ENCODE data around the gene AGPS.
"Not testable (repeated sequence)": the region's sequence is repeated elsewhere in the genome, so short reads cannot be mapped to it uniquely, and the experiment has no call there.

The AGPS gene

GRCh38 chr2:177431111-177431725, 38.6 kb downstream of the AGPS start:
- Histone ChIP-seq H3K36me3 (ENCODE audit: control insufficient read depth in 1 of 2, insufficient read depth in 2 of 2, low read length in 2 of 2) (peaks cover 5 to 13% of the 10 kb centered on the region in 2 donors), H3K9me3 (ENCODE audit: control insufficient read depth in 1 of 2, low read length in 2 of 2) (peaks cover 20 to 36% of the 10 kb centered on the region in 2 donors)
- not testable (repeated sequence) for H3K4me1 ChIP-seq (ENCODE audit: control insufficient read depth in 1 of 2, insufficient read depth in 2 of 2, low read length in 2 of 2); H3K27ac ChIP-seq (ENCODE audit: low read depth, low read length); H3K4me3 ChIP-seq (ENCODE audit: low read depth in 1 of 2, low read length in 2 of 2); H3K27me3 ChIP-seq (ENCODE audit: control insufficient read depth in 1 of 2, insufficient read depth in 2 of 2, low read length in 2 of 2); H3K9ac ChIP-seq (ENCODE audit: low read depth in 1 of 2, low read length in 2 of 2)

GRCh38 chr2:177432703-177433102, 40.1 kb downstream of the AGPS start:
- H3K4me1 ChIP-seq (ENCODE audit: control insufficient read depth in 1 of 2, insufficient read depth in 2 of 2, low read length in 2 of 2) = no peaks in the 10 kb centered on the region
- H3K27me3 ChIP-seq (ENCODE audit: control insufficient read depth in 1 of 2, insufficient read depth in 2 of 2, low read length in 2 of 2) = no peaks in the 10 kb centered on the region
- H3K36me3 ChIP-seq (ENCODE audit: control insufficient read depth in 1 of 2, insufficient read depth in 2 of 2, low read length in 2 of 2) = peaks cover 5 to 13% of the 10 kb centered on the region in 2 donors
- H3K4me3 ChIP-seq (ENCODE audit: low read depth in 1 of 2, low read length in 2 of 2) = no peak overlapping the region
- no peak overlapping the region for H3K27ac ChIP-seq (ENCODE audit: low read depth, low read length)
- H3K9me3 ChIP-seq (ENCODE audit: control insufficient read depth in 1 of 2, low read length in 2 of 2) = peaks cover 16 to 28% of the 10 kb centered on the region in 2 donors
- H3K9ac ChIP-seq (ENCODE audit: low read depth in 1 of 2, low read length in 2 of 2) = no peak overlapping the region

- H3K36me3 ChIP-seq (ENCODE audit: control insufficient read depth in 1 of 2, insufficient read depth in 2 of 2, low read length in 2 of 2) = peaks cover 7 to 13% of the 10 kb centered on the region in 2 donors
- H3K4me1 ChIP-seq (ENCODE audit: control insufficient read depth in 1 of 2, insufficient read depth in 2 of 2, low read length in 2 of 2) = no peaks in the 10 kb centered on the region
- no peak overlapping the region for H3K27ac ChIP-seq (ENCODE audit: low read depth, low read length)
- no peak overlapping the region for H3K4me3 ChIP-seq (ENCODE audit: low read depth in 1 of 2, low read length in 2 of 2)
- no peaks in the 10 kb centered on the region for H3K27me3 ChIP-seq (ENCODE audit: control insufficient read depth in 1 of 2, insufficient read depth in 2 of 2, low read length in 2 of 2)
- H3K9me3 ChIP-seq (ENCODE audit: control insufficient read depth in 1 of 2, low read length in 2 of 2) = peaks cover 16 to 28% of the 10 kb centered on the region in 2 donors
- H3K9ac ChIP-seq (ENCODE audit: low read depth in 1 of 2, low read length in 2 of 2) = no peak overlapping the region
Observed at GRCh38 chr2:177433402-177433801, 40.8 kb downstream of the AGPS start.

- Histone ChIP-seq H3K36me3 (ENCODE audit: control insufficient read depth in 1 of 2, insufficient read depth in 2 of 2, low read length in 2 of 2) (peaks cover 7 to 13% of the 10 kb centered on the region in 2 donors), H3K9me3 (ENCODE audit: control insufficient read depth in 1 of 2, low read length in 2 of 2) (peaks cover 16 to 28% of the 10 kb centered on the region in 2 donors), H3K4me3 (ENCODE audit: low read depth in 1 of 2, low read length in 2 of 2) (no peak overlapping the region), H3K27me3 (ENCODE audit: control insufficient read depth in 1 of 2, insufficient read depth in 2 of 2, low read length in 2 of 2) (no peaks in the 10 kb centered on the region), H3K4me1 (ENCODE audit: control insufficient read depth in 1 of 2, insufficient read depth in 2 of 2, low read length in 2 of 2) (no peaks in the 10 kb centered on the region), H3K9ac (ENCODE audit: low read depth in 1 of 2, low read length in 2 of 2) (no peak overlapping the region), H3K27ac (ENCODE audit: low read depth, low read length) (no peak overlapping the region)
Observed at GRCh38 chr2:177434475-177434874, 41.9 kb downstream of the AGPS start.

- no peaks in the 10 kb centered on the region for H3K27me3 ChIP-seq (ENCODE audit: control insufficient read depth in 1 of 2, insufficient read depth in 2 of 2, low read length in 2 of 2)
- peaks cover 8 to 22% of the 10 kb centered on the region in 2 donors for H3K36me3 ChIP-seq (ENCODE audit: control insufficient read depth in 1 of 2, insufficient read depth in 2 of 2, low read length in 2 of 2)
- peaks cover 4% of the 10 kb centered on the region in 2 donors for H3K9me3 ChIP-seq (ENCODE audit: control insufficient read depth in 1 of 2, low read length in 2 of 2)
- no peak overlapping the region for H3K9ac ChIP-seq (ENCODE audit: low read depth in 1 of 2, low read length in 2 of 2)
- H3K27ac ChIP-seq (ENCODE audit: low read depth, low read length) = no peak overlapping the region
- no peaks in the 10 kb centered on the region for H3K4me1 ChIP-seq (ENCODE audit: control insufficient read depth in 1 of 2, insufficient read depth in 2 of 2, low read length in 2 of 2)
- no peak overlapping the region for H3K4me3 ChIP-seq (ENCODE audit: low read depth in 1 of 2, low read length in 2 of 2)
Observed at GRCh38 chr2:177445200-177445599, 52.6 kb downstream of the AGPS start.

- no peaks in the 10 kb centered on the region for H3K27me3 ChIP-seq (ENCODE audit: control insufficient read depth in 1 of 2, insufficient read depth in 2 of 2, low read length in 2 of 2)
- peaks cover 8 to 22% of the 10 kb centered on the region in 2 donors for H3K36me3 ChIP-seq (ENCODE audit: control insufficient read depth in 1 of 2, insufficient read depth in 2 of 2, low read length in 2 of 2)
- no peaks in the 10 kb centered on the region for H3K4me1 ChIP-seq (ENCODE audit: control insufficient read depth in 1 of 2, insufficient read depth in 2 of 2, low read length in 2 of 2)
- no peak overlapping the region for H3K4me3 ChIP-seq (ENCODE audit: low read depth in 1 of 2, low read length in 2 of 2)
- peaks cover 4% of the 10 kb centered on the region in 2 donors for H3K9me3 ChIP-seq (ENCODE audit: control insufficient read depth in 1 of 2, low read length in 2 of 2)
- no peak overlapping the region for H3K27ac ChIP-seq (ENCODE audit: low read depth, low read length)
- no peak overlapping the region for H3K9ac ChIP-seq (ENCODE audit: low read depth in 1 of 2, low read length in 2 of 2)
Observed at GRCh38 chr2:177448031-177448430, 55.5 kb downstream of the AGPS start.

- peaks cover 4% of the 10 kb centered on the region in 2 donors for H3K9me3 ChIP-seq (ENCODE audit: control insufficient read depth in 1 of 2, low read length in 2 of 2)
- no peak overlapping the region for H3K4me3 ChIP-seq (ENCODE audit: low read depth in 1 of 2, low read length in 2 of 2)
- H3K27me3 ChIP-seq (ENCODE audit: control insufficient read depth in 1 of 2, insufficient read depth in 2 of 2, low read length in 2 of 2) = no peaks in the 10 kb centered on the region
- H3K4me1 ChIP-seq (ENCODE audit: control insufficient read depth in 1 of 2, insufficient read depth in 2 of 2, low read length in 2 of 2) = no peaks in the 10 kb centered on the region
- no peak overlapping the region for H3K9ac ChIP-seq (ENCODE audit: low read depth in 1 of 2, low read length in 2 of 2)
- peaks cover 8 to 26% of the 10 kb centered on the region in 2 donors for H3K36me3 ChIP-seq (ENCODE audit: control insufficient read depth in 1 of 2, insufficient read depth in 2 of 2, low read length in 2 of 2)
- no peak overlapping the region for H3K27ac ChIP-seq (ENCODE audit: low read depth, low read length)
Observed at GRCh38 chr2:177449159-177449558, 56.6 kb downstream of the AGPS start.

- Histone ChIP-seq H3K27ac (ENCODE audit: low read depth, low read length) (no peak overlapping the region), H3K9me3 (ENCODE audit: control insufficient read depth in 1 of 2, low read length in 2 of 2) (no peaks in the 10 kb centered on the region), H3K4me3 (ENCODE audit: low read depth in 1 of 2, low read length in 2 of 2) (no peak overlapping the region)
Observed at GRCh38 chr2:177455187-177455586, 62.6 kb downstream of the AGPS start.

GRCh38 chr2:177459756-177460155, 67.2 kb downstream of the AGPS start:
- H3K4me1 ChIP-seq (ENCODE audit: control insufficient read depth in 1 of 2, insufficient read depth in 2 of 2, low read length in 2 of 2); H3K4me3 ChIP-seq (ENCODE audit: low read depth in 1 of 2, low read length in 2 of 2); H3K27ac ChIP-seq (ENCODE audit: low read depth, low read length); H3K9ac ChIP-seq (ENCODE audit: low read depth in 1 of 2, low read length in 2 of 2); H3K27me3 ChIP-seq (ENCODE audit: control insufficient read depth in 1 of 2, insufficient read depth in 2 of 2, low read length in 2 of 2); H3K9me3 ChIP-seq (ENCODE audit: control insufficient read depth in 1 of 2, low read length in 2 of 2): not testable (repeated sequence)
- H3K36me3 ChIP-seq (ENCODE audit: control insufficient read depth in 1 of 2, insufficient read depth in 2 of 2, low read length in 2 of 2) = peaks cover 4 to 14% of the 10 kb centered on the region in 2 donors

More at GRCh38 chr2:177455187-177455586, 62.6 kb downstream of the AGPS start:
- H3K27me3 ChIP-seq (ENCODE audit: control insufficient read depth in 1 of 2, insufficient read depth in 2 of 2, low read length in 2 of 2) = no peaks in the 10 kb centered on the region
- no peak overlapping the region for H3K9ac ChIP-seq (ENCODE audit: low read depth in 1 of 2, low read length in 2 of 2)
- H3K4me1 ChIP-seq (ENCODE audit: control insufficient read depth in 1 of 2, insufficient read depth in 2 of 2, low read length in 2 of 2) = no peaks in the 10 kb centered on the region
- H3K36me3 ChIP-seq (ENCODE audit: control insufficient read depth in 1 of 2, insufficient read depth in 2 of 2, low read length in 2 of 2) = peaks cover 4 to 10% of the 10 kb centered on the region in 2 donors

- H3K9ac ChIP-seq (ENCODE audit: low read depth in 1 of 2, low read length in 2 of 2) = no peak overlapping the region
- no peaks in the 10 kb centered on the region for H3K27me3 ChIP-seq (ENCODE audit: control insufficient read depth in 1 of 2, insufficient read depth in 2 of 2, low read length in 2 of 2)
- no peaks in the 10 kb centered on the region for H3K4me1 ChIP-seq (ENCODE audit: control insufficient read depth in 1 of 2, insufficient read depth in 2 of 2, low read length in 2 of 2)
- no peak overlapping the region for H3K27ac ChIP-seq (ENCODE audit: low read depth, low read length)
- peaks cover 0 to 7% of the 10 kb centered on the region in 2 donors for H3K9me3 ChIP-seq (ENCODE audit: control insufficient read depth in 1 of 2, low read length in 2 of 2)
- H3K36me3 ChIP-seq (ENCODE audit: control insufficient read depth in 1 of 2, insufficient read depth in 2 of 2, low read length in 2 of 2) = peaks cover 3 to 19% of the 10 kb centered on the region in 2 donors
- no peak overlapping the region for H3K4me3 ChIP-seq (ENCODE audit: low read depth in 1 of 2, low read length in 2 of 2)
Observed at GRCh38 chr2:177460973-177461585, 68.5 kb downstream of the AGPS start.
